HCT116 (cell line): ENCODE measurements around the gene EGF. TPM values are rescaled to one million over a fixed set of nuclear protein-coding genes. Genes with fewer than 3 reads are reported as not detected.

Experiments
- ATAC-seq: fragments of 200-7000 bp; cut with Tn5 transposase; 2 replicates; pipeline ENCODE4 v1.9.1; 2020; ENCODE audit warnings: mild to moderate bottlenecking, moderate library complexity
- BruUV-seq: library from RNA; stranded (reverse); fragments of 400-500 nt; replicated peaks from 2 replicates; lab custom pipeline; 2021; lab: Mats Ljungman, UMichigan
- CTCF ChIA-PET: fragments of 300-600 bp; sonication (Branson Sonifier 250); formaldehyde crosslinking; loops from one replicate; lab custom pipeline; 2021; ENCODE audit warnings: antibody characterized with exemption; lab: Charles Lee
- POLR2A ChIA-PET: fragments of 300-600, 350-600 bp; sonication (Branson Sonifier 250); formaldehyde crosslinking; loops from one replicate; lab custom pipeline; 2021; ENCODE audit warnings: antibody characterized with exemption; lab: Charles Lee
- RAD21 ChIA-PET, 2 experiments: fragments of 300-600 bp; sonication (Branson Sonifier 250); formaldehyde crosslinking; loops; one replicate each; lab custom pipeline; 2023; ENCODE audit warnings: low total read pairs in 2 of 2; ENCODE audit not compliant: uncharacterized antibody in 2 of 2, unreplicated experiment in 2 of 2, low non-redundant PET in 1 of 2; lab: Charles Lee
- DNase-seq: peaks from one replicate; pipeline ENCODE4 v3.0.0-alpha.2; 2010; ENCODE audit warnings: low read depth, low spot score
- H2AFZ ChIP-seq: fragments of 200-600 bp; shearing (Covaris generic), sonication (generic); 2 replicates; pipeline ENCODE4 v1.6.1; 2017; ENCODE audit warnings: low read depth, mixed run types, mixed read lengths, antibody characterized with exemption, low read length; ENCODE audit not compliant: poor library complexity, severe bottlenecking
- H3K27ac ChIP-seq: 2 replicates; pipeline ENCODE4 v1.5.1; 2012; ENCODE audit warnings: low read depth, low read length
- H3K27me3 ChIP-seq: fragments of 200-600 bp; sonication (generic); 2 replicates; pipeline ENCODE4 v1.6.1; 2016; ENCODE audit warnings: mixed run types, low read length, mixed read lengths; ENCODE audit not compliant: insufficient read depth
- H3K36me3 ChIP-seq, 2 experiments: fragments of 200-500 bp in 1 of 2; fragments of 200-600 bp in 1 of 2; sonication (Bioruptor generic) in 1 of 2; sonication (generic) in 1 of 2; 2 replicates each; pipeline versions ENCODE4 v1.5.1 to v1.6.1; 2014 to 2016; ENCODE audit warnings: low read length in 2 of 2, inconsistent platforms in 1 of 2, mixed read lengths in 1 of 2, mixed run types in 1 of 2; ENCODE audit not compliant: insufficient read depth in 2 of 2, control insufficient read depth in 1 of 2
- H3K4me1 ChIP-seq, 2 experiments: fragments of 200-600 bp in 1 of 2; sonication (generic) in 1 of 2; 2 replicates each; pipeline versions ENCODE4 v1.5.1 to v1.6.1; 2012 to 2017; ENCODE audit warnings: low read length in 2 of 2, inconsistent platforms in 1 of 2, mild to moderate bottlenecking in 1 of 2, mixed read lengths in 1 of 2, mixed run types in 1 of 2, moderate library complexity in 1 of 2; ENCODE audit not compliant: insufficient read depth in 2 of 2, control insufficient read depth in 1 of 2
- H3K4me2 ChIP-seq: fragments of 200-600 bp; sonication (generic); 2 replicates; pipeline ENCODE4 v1.6.1; 2017; ENCODE audit warnings: mixed run types, low read length, mixed read lengths
- H3K4me3 ChIP-seq, 2 experiments: fragments of 200-600 bp in 1 of 2; sonication (generic) in 1 of 2; replicated peaks in 1 of 2; 2 replicates each; pipeline ENCODE4 v1.5.1; 2011 to 2016; ENCODE audit warnings: low read length in 2 of 2, control low read depth in 1 of 2, low read depth in 1 of 2, mild to moderate bottlenecking in 1 of 2, mixed read lengths in 1 of 2, mixed run types in 1 of 2
- H3K79me2 ChIP-seq: fragments of 200-600 bp; sonication (generic); 2 replicates; pipeline ENCODE4 v1.6.1; 2017; ENCODE audit warnings: mild to moderate bottlenecking, mixed run types, low read length, moderate library complexity, mixed read lengths; ENCODE audit not compliant: insufficient read depth
- H3K9ac ChIP-seq: fragments of 200-600 bp; sonication (generic); 2 replicates; pipeline ENCODE4 v1.6.1; 2016; ENCODE audit warnings: low read length, mixed read lengths
- H3K9me2 ChIP-seq: fragments of 200-600 bp; sonication (generic), shearing (Covaris generic); 2 replicates; pipeline ENCODE4 v1.6.1; 2017; ENCODE audit warnings: mixed run types, mild to moderate bottlenecking, moderate library complexity; ENCODE audit not compliant: insufficient read depth
- H3K9me3 ChIP-seq, 2 experiments: fragments of 200-500 bp in 1 of 2; fragments of 200-600 bp in 1 of 2; sonication (Bioruptor generic) in 1 of 2; sonication (generic) in 1 of 2; 2 replicates each; pipeline ENCODE4 v1.6.1; 2014 to 2017; ENCODE audit warnings: low read length in 2 of 2, mixed read lengths in 2 of 2, inconsistent platforms in 1 of 2, low read depth in 1 of 2, mild to moderate bottlenecking in 1 of 2, mixed run types in 1 of 2, moderate library complexity in 1 of 2; ENCODE audit not compliant: control insufficient read depth in 1 of 2, insufficient read depth in 1 of 2
- H4K20me1 ChIP-seq: fragments of 200-600 bp; sonication (generic), shearing (Covaris generic); 2 replicates; pipeline ENCODE4 v1.6.1; 2017; ENCODE audit warnings: mixed run types, mild to moderate bottlenecking, moderate library complexity; ENCODE audit not compliant: insufficient read depth
- ATF3 ChIP-seq: IDR thresholded peaks from 2 replicates; pipeline ENCODE4 v1.6.1; 2012
- CBX3 ChIP-seq: IDR thresholded peaks from 2 replicates; pipeline ENCODE4 v1.6.1; 2012; ENCODE audit warnings: low read depth
- CEBPB ChIP-seq: IDR thresholded peaks from 2 replicates; pipeline ENCODE4 v1.6.1; 2012; ENCODE audit warnings: low read depth
- CTCF ChIP-seq, 3 experiments: fragments of 200-600 bp in 1 of 3; sonication (generic) in 1 of 3; IDR thresholded peaks in 2 of 3; conservative IDR thresholded peaks in 1 of 3; 2 replicates each; pipeline ENCODE4 v1.5.1; 2012 to 2017; ENCODE audit warnings: low read depth in 2 of 3, low read length in 2 of 3, antibody characterized with exemption in 1 of 3, borderline replicate concordance in 1 of 3, control low read depth in 1 of 3, mild to moderate bottlenecking in 1 of 3, mixed read lengths in 1 of 3, mixed run types in 1 of 3, moderate library complexity in 1 of 3; ENCODE audit not compliant: insufficient read depth in 1 of 3
- EGR1 ChIP-seq: IDR thresholded peaks from 2 replicates; pipeline ENCODE4 v1.6.1; 2012; ENCODE audit warnings: low read depth
- ELF1 ChIP-seq: IDR thresholded peaks from 2 replicates; pipeline ENCODE4 v1.6.1; 2012; ENCODE audit warnings: low read depth, borderline replicate concordance
- MAX ChIP-seq: IDR thresholded peaks from 2 replicates; pipeline ENCODE4 v1.6.1; 2012
- SIN3A ChIP-seq: IDR thresholded peaks from 2 replicates; pipeline ENCODE4 v1.6.1; 2012; ENCODE audit warnings: low read depth
- SP1 ChIP-seq: IDR thresholded peaks from 2 replicates; pipeline ENCODE4 v1.6.1; 2012; ENCODE audit warnings: low read depth
- SRF ChIP-seq: IDR thresholded peaks from 2 replicates; pipeline ENCODE4 v1.6.1; 2012; ENCODE audit warnings: low read depth
- TCF7L2 ChIP-seq: IDR thresholded peaks from 2 replicates; pipeline ENCODE4 v1.7.0; 2011; ENCODE audit warnings: borderline replicate concordance, inconsistent platforms; ENCODE audit not compliant: insufficient read depth, insufficient read length; ENCODE audit errors: extremely low read depth
- ZBTB33 ChIP-seq: IDR thresholded peaks from 2 replicates; pipeline ENCODE4 v1.6.1; 2011; ENCODE audit warnings: mild to moderate bottlenecking, low read length, moderate library complexity; ENCODE audit not compliant: insufficient replicate concordance; ENCODE audit errors: extremely low read depth
- ZNF274 ChIP-seq: fragments of 200-500 bp; sonication (Bioruptor generic); IDR thresholded peaks from 2 replicates; pipeline ENCODE4 v1.6.1; 2014; ENCODE audit warnings: mild to moderate bottlenecking, low read depth, low read length, inconsistent platforms
- intact Hi-C: fragments of 100-400 bp; cut with micrococcal nuclease; formaldehyde crosslinking; loops from 2 replicates; pipeline ENCODE4 v1.10.0; 2022
- total RNA-seq: library from RNA; stranded (reverse); gene quantifications from one replicate; pipeline ENCODE4 v1.2.1, GENCODE V29; 2021; ENCODE audit not compliant: unreplicated experiment

Gene EGF
- total RNA-seq, 1 experiment from 2014 or later = 0.57 TPM

- ChIA-PET RAD21 (no interaction called here), CTCF (no interaction called here), POLR2A (no interaction called here)
- intact Hi-C loops = no loop called here
- Histone ChIP-seq H3K4me2 (no peak overlapping the region), H3K4me3 (no peak overlapping the region), H2AFZ (no peak overlapping the region), H3K9me2 (no peaks in the 10 kb centered on the region), H4K20me1 (no peaks in the 10 kb centered on the region), H3K4me1 (no peaks in the 10 kb centered on the region), H3K27me3 (no peaks in the 10 kb centered on the region), H3K36me3 (no peaks in the 10 kb centered on the region), H3K9me3 (no peaks in the 10 kb centered on the region), H3K79me2 (no peaks in the 10 kb centered on the region), H3K27ac (no peak overlapping the region), H3K9ac (no peak overlapping the region)
- DNase-seq (no peak), ATAC-seq (no peak)
- no TSS peak for BruUV-seq
- TF ChIP-seq ELF1 (no peak), ZNF274 (no peak), TCF7L2 (no peak), SP1 (no peak), ATF3 (no peak), CBX3 (no peak), CEBPB (no peak), MAX (no peak), EGR1 (no peak), SRF (no peak), CTCF (IDR thresholded peaks at IDR 0.05 in 2 of 3, conservative IDR thresholded peaks at IDR 0.05 in 1 of 3; ENCODE audit: borderline replicate concordance in 1 of 3, insufficient read depth in 1 of 3, low read depth in 2 of 3, low read length in 2 of 3) (no peak), SIN3A (no peak), ZBTB33 (no peak)
Measured at GRCh38 chr4:109887071-109887470, 25.6 kb upstream of the EGF start.
